Lower leg skin (tissue), 3 donors: ENCODE measurements around the gene PSMF1.

ENCODE experiments used
- CTCF ChIP-seq, 3 donors: fragments of 450-650 bp; IDR thresholded peaks; one replicate each; pipeline ENCODE4 v1.5.1; 2016; ENCODE audit warnings: antibody characterized with exemption in 3 of 3, mild to moderate bottlenecking in 3 of 3, moderate library complexity in 2 of 3
- POLR2A ChIP-seq, 2 donors: fragments of 450-650 bp; IDR thresholded peaks; one replicate each; pipeline ENCODE4 v1.6.1; 2016 to 2017; ENCODE audit warnings: antibody characterized with exemption in 2 of 2, mild to moderate bottlenecking in 1 of 2, moderate library complexity in 1 of 2

- no peak for TF ChIP-seq CTCF (IDR thresholded peaks at IDR 0.05)
- TF ChIP-seq POLR2A (IDR thresholded peaks at IDR 0.05), result no peak
These were observed 3.0 kb downstream of the PSMF1 start for GRCh38 chr20:1121429-1121828.
